Central memory CD4-positive, alpha-beta T cell (primary cell): ENCODE results near the gene PDZRN4.
"Not testable (repeated sequence)": the region's sequence is repeated elsewhere in the genome, so short reads cannot be mapped to it uniquely, and the experiment has no call there.

Experiments used
- DNase-seq: peaks from one replicate; pipeline ENCODE4 v3.0.0; 2022
- total RNA-seq, 3 experiments: gene quantifications; one replicate each; lab custom pipeline; 2026; lab: John Stamatoyannopoulos, UW

The PDZRN4 gene
- total RNA-seq, result 0 reads per million in 3 experiments

DNA sequence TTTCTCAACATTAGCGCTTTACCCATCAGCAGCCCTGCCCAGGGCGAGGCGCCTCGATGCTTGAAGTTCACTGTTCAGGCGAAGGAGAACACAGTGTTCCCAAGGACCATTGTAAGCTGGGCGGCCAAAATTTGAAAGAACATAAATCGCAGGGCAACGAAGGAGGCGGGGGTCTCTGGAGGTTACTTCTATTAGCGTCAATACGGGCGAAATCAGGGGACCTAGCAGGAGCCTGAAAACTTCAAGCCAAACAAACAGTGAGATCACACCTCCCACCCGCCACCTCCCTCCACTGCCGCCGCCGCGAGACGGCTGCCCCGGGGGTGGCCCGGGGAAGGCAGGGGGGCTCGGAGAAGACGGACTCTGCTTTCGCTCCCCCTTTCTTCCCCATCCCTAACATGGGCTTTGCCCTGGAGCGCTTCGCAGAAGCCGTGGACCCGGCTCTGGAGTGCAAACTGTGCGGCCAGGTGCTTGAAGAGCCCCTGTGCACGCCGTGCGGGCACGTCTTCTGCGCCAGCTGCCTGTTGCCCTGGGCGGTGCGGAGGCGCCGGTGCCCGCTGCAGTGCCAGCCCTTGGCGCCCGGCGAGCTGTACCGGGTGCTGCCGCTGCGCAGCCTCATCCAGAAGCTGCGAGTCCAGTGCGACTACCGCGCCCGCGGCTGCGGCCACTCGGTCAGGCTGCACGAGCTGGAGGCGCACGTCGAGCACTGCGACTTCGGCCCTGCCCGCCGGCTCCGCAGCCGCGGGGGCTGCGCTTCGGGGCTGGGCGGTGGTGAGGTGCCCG lies at the start of gene PDZRN4:
Gene PDZRN4, plus strand, starts transcription at position 263 of the 783 bp plus-strand sequence.
- DNase-seq, result no peak

DNA sequence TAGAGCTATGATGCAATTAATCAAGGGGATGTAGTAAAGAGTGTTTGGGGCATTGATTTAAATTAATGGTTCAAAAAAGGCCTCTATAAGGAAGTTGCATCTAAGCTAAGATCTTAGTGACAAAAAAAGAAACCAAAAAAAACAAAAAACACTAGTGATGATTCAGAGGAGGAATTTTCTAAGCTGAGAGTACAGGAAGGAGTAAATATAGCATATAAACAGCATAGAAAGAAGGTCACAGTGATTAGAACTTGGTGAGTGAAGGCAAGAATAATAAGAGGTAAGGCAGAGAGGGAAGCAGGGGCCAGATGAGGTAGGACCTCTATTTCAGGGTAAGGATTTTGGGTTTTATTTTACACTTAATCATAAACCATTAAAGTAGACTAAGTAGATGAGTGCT lies 48.0 kb upstream of the PDZRN4 start:
- no peak for DNase-seq

DNA sequence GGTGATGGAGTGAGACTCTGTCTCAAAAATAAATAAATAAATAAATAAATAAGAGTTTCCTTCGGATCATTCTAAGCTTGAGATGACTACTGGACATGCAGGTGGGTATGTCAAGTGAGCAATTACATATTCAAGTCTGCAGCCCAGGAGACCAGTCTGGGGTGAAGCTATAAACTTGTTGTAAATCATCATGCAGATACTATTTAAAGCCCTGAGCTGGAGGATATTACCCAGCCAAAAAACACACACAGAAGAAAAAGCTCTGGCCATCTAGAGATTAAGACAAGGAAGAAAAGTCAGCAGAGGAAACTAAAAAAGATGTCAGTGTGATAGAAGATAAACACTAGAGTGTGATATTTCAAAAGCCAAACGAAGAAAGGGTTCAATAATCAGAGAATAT lies 47.0 kb upstream of the PDZRN4 start:
- no peak for DNase-seq

DNA sequence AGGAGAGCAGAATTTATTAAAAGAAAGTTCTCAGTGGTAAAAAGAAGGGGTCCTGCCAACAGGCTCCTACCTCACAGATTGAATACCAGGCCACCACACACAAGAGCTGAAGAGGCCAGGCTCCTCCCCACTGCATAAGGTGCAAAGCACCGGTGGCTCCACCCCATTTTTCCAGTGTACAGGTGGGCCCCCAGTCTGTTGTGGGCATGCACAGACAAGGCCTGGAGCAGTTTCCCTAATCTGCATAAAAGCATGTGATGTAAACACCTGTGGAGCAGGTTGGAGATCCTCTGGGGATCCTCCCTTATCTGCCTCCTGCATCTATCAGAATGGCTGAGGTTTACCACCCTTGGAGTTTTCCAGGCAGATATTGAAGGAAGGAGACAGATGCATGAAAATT lies 45.7 kb upstream of the PDZRN4 start:
- DNase-seq, result no peak

DNA sequence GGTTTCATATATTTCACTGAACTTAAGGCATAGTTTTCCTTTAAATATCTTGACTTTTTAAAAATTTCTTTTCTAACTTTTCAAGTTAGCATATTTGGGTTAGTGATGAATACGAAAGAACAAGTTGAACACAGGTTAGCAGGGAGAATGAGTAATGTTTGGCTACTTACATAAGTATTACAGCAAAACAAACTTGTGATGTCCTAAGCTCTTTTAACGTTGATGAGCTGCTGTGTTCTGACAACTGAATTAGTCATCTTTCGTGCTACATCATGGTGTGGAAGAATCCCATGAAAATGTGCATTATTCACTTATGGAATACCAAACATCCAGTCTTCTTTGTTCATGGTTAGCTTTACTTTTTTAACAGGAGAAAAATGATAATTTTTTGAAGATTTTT lies 36.3 kb upstream of the PDZRN4 start:
- DNase-seq, result no peak

DNA sequence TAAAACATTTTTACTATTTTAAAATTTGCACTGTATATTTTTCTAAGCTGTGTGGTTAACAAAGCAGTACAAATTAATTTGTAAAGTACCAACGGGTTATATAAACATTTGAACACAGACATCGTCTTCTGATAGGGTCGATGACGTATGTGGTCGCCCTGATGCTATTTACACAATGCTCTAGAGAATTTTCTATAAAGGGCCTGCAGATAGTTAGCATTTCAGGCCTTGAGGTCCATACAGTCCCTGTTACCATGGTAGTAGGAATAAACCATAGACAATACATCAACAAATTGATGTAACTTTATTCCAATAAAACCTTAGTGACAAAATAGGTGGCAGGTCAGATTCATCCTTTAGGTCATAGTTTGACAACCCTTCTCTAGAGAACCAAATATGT lies 25.7 kb upstream of the PDZRN4 start:
- no peak for DNase-seq

DNA sequence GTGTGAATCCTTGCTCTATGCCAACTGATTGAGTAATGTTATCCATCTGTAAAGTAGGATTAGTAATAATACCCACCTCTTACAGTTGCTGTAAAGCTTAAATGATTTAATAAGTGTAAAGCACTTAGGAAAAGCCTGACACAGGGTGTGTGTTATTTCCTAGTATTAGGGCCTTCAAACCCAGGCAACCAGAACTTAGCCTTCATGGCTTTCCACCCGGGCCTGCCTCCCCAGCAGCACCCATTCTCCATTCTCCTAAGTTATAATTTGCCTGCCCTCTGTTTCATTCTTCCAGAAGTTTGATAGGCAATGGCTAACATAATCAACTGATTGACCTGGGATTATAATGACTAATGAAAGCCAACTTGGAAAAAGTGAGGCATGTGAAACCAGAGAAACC lies 20.4 kb upstream of the PDZRN4 start:
- no peak for DNase-seq

DNA sequence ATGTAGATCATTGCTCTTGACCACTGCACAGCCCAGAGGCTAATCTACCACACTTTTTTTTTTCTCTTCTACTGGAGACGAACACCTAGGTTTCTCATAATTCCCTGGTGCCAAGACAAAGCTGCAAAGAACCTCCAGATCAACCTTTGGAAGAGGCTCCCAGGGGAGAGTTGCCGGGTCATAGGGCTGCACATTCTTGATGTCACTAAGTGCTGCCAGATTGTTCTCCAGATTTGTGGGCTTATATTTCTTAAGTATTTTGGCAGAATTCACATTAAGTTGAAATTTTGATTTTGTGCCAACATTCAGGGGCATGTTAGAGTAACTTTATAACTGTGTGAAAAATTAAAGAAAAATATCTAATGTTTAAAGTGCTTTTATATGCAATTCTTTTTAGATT lies 13.5 kb upstream of the PDZRN4 start:
- DNase-seq, result no peak

DNA sequence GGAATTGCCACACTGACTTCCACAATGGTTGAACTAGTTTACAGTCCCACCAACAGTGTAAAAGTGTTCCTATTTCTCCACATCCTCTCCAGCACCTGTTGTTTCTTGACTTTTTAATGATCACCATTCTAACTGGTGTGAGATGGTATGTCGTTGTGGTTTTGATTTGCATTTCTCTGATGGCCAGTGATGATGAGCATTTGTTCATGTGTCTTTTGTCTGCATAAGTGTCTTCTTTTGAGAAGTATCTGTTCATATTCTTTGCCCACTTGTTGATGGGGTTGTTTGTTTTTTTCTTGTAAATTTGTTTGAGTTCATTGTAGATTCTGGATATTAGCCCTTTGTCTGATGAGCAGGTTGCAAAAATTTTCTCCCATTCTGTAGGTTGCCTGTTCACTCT lies 8.6 kb upstream of the PDZRN4 start:
- not testable (repeated sequence) for DNase-seq

DNA sequence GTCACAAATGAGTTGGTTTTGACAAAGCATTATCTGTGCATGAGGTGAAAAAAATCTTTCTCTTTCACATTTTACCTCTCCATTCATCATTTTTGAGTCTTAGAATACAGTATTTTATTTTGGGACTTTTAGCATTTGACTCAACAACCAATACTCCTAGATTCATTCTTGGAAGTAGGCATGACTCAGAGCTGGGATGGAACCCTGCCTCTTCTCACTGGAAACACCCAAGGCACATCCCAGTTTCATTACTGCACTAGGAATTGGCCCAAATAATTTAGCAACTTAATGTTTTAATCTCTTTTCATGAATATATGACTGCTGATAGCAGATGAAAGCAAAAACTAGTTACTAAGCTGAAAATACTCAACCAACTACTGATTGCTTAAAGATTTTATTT lies 3.3 kb upstream of the PDZRN4 start:
- DNase-seq, result no peak

DNA sequence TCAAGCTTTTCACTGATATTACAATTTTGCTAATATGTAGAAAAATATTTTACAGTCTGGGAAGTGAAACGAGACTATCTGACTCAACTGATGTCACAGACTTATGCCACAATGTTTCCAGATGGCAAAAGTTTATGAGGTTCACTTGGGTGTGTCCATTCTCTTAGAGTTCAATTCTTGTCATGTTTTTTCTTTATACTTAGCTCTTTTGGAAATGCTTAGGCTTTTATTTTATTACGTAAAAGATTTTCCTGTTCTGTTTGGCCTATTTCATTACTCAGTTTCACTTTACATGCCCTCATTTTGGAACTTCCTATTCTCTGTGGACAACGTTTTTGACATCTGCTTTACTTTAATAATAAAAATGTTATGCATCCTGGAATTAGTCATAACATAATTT lies 2.1 kb upstream of the PDZRN4 start:
- DNase-seq, result no peak

DNA sequence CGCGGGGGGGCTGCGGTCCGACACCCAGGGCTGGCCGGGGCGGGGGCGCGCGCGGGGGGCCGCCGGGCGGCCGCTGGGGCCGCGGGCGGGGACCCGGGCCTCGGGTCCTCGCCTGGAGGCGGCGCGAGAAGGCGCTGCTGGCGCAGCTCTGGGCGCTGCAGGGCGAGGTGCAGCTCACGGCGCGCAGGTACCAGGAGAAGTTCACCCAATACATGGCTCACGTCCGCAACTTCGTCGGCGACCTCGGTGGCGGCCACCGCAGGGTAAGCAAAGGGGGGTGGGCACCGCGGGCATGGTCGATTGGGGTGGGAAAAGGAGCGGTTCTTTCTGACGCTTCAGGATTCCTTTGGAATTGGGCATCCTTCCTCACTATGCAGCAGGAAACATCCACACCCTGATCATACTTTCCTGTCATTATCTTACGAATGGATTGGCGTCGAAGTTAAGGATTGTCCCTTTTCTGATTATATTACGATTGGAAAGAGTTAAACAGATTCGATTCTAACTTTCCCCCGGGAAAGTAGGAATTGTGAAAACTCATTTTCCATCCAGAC lies 798 bp downstream of the PDZRN4 start:
- DNase-seq, result no peak

DNA sequence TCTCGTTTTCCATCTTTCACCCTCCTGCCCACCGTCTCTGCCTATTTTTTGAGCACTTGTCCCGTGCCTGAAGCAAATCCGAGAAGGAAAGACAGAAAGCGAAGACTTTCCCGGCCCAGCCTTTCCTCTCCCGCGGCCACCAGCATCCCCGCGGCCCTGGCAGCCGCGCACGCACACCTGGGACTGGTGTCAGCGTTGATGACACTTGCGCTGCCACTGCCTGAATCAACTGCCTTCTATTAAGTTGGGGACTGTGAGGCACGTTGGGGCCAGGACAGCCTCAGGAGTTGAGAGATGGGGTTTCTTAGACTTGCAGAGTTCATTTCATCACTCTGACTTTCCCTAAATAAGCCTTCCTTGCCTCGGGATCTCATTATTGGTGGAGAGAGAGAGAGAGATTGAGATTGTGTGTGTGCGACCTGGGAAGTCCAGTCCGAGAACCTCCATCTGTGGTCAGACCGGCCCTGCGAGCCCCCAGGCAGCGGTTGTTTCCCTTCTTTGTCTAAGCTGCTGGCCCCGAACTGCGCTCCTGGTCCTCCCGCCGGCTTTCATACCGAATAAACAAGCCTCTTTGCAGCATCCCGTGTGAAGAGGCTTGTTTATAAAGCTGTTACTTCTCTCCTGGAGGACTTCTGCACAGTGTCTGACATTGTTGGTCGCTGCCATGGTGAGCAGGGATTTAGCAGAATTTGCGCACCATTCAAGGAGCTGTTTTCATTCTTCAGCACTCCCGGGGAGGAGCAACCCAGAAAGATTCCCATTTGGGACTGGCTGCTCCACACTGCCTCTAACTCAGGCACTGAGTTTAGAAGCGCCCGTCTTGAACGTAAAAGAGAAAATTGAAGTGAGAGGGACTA lies 1.5 kb downstream of the PDZRN4 start:
- DNase-seq, result no peak

DNA sequence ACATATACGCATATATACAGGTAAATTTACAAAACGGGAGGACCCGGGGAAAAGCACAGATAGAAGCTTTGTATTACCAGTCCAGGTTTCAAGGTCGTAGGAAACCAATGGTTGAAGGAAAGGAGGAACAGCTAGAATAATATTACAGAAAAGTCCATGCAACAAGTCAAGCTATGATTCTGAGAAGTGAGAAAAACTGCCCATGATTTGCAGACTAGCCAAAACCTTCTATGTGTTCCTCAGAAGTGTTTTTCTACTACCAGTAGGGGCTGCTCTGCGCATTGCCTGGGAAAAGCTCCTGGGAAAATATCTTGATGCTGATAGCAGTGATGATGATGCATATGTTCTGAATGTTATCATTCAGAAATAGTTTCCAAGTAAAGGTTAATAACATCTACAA lies 2.2 kb downstream of the PDZRN4 start:
- DNase-seq, result no peak

DNA sequence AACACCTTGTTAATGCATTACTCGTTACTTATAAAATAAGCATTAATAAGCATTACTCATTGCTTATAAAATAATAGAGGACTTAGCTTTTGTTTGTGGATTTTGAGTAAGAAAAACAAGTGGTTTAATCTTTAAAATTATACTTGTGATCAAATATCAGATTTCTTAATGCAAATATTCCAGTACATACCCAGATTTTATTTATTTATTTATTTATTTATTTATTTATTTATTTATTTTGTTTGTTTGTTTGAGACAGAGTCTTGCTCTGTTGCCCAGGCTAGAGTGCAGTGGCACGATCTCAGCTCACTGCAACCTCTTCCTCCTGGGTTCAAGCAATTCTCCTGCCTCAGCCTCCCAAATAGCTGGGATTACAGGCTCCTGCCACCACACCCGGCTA lies 3.4 kb downstream of the PDZRN4 start:
- not testable (repeated sequence) for DNase-seq

DNA sequence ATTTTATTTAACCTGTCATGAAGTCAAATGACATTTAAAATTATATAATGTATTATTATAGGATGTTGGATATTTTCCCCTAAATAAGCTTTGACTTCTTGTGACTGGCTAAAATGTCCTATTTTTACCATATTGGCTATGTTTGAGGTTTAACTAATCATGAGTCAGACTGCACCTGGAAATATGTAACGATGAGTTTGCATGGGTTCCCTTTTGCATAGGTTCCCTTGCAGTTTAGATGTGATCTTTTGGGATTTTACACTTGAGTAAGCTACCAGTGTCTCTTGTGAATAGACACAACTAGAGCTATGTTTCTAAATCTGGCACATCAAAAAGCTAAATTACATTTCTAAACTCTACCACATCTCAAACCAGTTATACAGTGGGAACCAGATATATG lies 5.2 kb downstream of the PDZRN4 start:
- DNase-seq, result no peak

DNA sequence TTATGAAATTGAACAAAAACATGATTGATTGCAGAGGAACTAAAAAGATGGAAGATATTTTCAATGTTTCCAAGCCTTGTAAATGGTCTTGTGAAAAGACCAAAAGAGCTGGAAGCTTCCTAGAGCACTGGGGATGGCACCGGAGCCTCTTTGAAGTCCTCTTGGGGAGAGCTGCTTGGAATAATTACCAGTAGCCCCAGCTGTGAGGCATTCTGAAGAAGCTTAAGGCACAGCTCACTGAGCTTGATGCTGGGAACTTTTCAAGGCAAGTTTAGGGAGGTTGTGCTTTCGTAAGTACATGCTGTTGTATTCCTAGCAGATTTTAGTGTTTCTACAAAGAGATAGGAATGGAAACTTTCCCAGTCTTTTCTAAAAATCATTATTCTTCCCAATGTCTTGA lies 13.9 kb downstream of the PDZRN4 start:
- no peak for DNase-seq

DNA sequence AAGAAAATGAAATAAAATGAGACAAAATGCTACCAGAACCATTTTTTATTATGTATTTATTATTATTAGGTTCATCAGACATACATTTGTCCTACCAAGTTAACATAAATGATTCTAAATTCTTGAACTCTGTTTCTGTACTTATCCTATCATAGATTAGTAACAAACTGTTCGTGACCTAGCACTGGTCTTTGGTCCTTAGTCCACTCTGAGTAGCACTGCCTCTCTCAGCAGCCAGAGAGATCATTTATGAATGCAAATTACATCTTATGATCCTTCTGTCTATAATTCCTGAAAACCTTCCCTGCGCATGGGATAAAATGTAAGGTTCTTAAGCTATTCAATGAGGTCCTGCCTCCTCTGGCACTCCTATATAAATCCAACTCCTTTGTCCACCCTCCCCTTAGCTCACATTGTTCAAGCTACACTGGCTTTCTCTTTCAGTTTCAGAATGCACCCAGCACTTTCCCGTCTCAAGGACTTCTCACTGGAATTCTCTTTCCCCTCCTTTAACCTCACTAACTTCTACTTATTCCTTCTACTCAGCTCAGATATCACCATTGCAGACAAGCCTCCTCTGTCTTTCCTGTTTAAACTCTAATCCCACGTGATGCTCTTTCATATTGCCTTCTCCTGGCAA lies 17.1 kb downstream of the PDZRN4 start:
- DNase-seq, result no peak

DNA sequence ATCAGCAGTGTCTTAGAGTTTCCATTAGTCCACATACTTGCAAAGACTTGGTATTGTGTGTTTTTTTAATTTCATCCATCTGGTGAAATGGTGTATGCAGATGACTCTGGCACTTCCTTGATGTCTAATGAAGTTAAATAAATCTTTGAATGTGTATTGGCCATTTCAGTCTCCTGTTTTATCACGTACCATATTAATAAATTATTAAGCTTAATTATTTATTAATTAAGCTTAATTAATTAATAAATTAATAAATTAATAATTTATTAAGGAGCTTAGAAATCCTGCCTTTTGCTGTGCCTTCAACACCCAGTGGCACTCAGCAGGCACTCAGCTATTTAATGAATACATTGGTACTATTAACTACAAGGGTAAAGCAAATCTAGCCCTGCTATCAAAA lies 18.2 kb downstream of the PDZRN4 start:
- no peak for DNase-seq

DNA sequence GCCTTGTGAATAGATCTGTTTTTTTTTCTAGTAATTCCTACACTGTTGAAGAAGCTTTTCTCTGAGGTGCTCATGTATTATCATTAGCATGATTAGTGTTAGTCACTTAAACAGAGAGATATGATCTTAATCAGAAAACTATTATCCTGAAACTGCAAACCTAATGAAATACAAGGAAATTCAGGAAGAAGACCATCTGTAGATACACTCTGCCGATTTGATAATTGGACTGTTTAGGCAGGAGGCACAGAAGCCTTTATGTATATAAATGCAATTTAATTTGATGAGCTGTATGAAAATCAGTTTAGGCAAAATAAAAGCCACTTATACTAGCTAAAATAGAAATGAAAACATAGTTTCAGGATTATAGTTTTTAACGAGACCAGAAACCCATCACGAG lies 23.3 kb downstream of the PDZRN4 start:
- no peak for DNase-seq

DNA sequence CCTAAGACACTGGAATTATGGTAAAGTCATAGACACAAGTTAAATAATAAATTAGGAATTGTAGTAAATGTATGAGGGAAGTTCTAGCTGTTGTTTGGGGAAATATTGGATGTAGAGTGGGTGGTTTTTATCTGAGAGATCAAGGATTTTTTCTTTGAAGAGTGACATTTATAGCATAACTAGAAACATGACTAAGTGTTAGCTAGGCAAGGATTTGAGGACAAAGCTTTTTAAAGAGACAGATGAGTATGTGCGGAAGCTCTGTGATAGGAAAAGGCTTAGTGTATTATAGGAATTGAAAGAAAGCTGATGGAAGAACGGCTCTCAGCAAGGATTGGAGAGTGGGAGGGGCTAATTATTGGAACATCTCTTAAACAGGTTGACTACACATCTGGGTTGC lies 24.5 kb downstream of the PDZRN4 start:
- DNase-seq, result no peak

DNA sequence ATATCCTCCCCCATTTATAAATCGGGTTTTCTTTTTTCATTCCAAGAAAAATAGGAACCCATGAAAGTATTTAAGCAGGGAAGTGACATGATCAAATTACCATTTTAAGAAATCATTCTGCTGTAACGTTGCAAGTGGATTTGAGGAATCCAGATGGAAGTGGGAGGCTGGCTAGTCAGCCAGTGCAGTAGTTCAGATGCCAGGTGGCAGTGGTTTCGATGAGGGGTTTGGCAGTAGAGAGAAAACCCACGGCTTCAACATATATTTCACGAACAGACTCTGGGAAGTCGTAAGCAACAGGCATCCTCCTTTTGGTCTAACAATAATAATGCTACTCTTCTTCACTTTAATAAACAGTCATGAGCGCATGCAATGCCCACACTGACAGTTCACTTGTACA lies 25.0 kb downstream of the PDZRN4 start:
- no peak for DNase-seq

DNA sequence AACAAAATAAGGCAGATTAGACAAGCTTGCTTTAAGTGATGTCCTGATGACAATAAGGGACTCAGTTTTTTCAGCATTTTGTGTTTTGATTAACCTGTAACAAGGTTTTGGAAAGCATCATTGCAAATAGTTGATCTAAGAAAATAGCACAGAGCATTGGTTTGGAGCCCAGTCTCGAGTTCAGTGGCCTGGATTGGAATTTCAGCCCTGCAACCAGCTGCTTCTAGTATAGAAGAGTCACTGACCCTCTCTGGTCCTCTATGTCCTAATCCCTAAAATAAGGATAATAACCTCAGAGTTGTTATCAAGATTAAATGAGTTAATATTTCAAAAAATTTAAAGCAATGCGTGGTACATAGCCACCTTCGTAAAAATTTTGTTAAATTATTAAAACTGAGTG lies 25.5 kb downstream of the PDZRN4 start:
- DNase-seq, result no peak
